Breast epithelium (tissue), 3 donors: Measurements from ENCODE around the gene NSMCE3.

ENCODE experiments used
- CTCF ChIP-seq, 3 donors: fragments of 450-650 bp; IDR thresholded peaks; one replicate each; pipeline ENCODE4 v1.5.1; 2016 to 2017; ENCODE audit warnings: antibody characterized with exemption in 3 of 3, mild to moderate bottlenecking in 3 of 3, moderate library complexity in 3 of 3
- POLR2A ChIP-seq: fragments of 450-650 bp; IDR thresholded peaks from one replicate; pipeline ENCODE4 v1.6.1; 2016; ENCODE audit warnings: antibody characterized with exemption, mild to moderate bottlenecking, moderate library complexity
- POLR2AphosphoS5 ChIP-seq, 3 donors: sonication (generic); formaldehyde crosslinking; IDR thresholded peaks; one replicate each; pipeline ENCODE4 v1.6.1; 2017; ENCODE audit warnings: antibody characterized with exemption in 3 of 3

GRCh38 chr15:29239395-29239794 lies 30.2 kb downstream of the NSMCE3 start:
- TF ChIP-seq CTCF (IDR thresholded peaks at IDR 0.05) (no peak), POLR2A (no peak), POLR2AphosphoS5 (IDR thresholded peaks at IDR 0.05) (no peak)
